Endothelial cell of umbilical vein (primary cell): ENCODE data around the gene ZCCHC9. TPM values are rescaled to one million over a fixed set of nuclear protein-coding genes. Genes with fewer than 3 reads are reported as not detected.

Source experiments
- BruUV-seq: library from RNA; stranded (reverse); fragments of 400-500 nt; replicated peaks from 2 replicates; lab custom pipeline; 2021; lab: Mats Ljungman, UMichigan
- CTCF ChIA-PET: fragments of 300-600, 350-600 bp; sonication (Branson Sonifier 250); formaldehyde crosslinking; loops from one replicate; lab custom pipeline; 2021; ENCODE audit warnings: antibody characterized with exemption, inconsistent platforms; lab: Charles Lee
- POLR2A ChIA-PET: fragments of 300-600, 350-600 bp; sonication (Branson Sonifier 250); formaldehyde crosslinking; loops from one replicate; lab custom pipeline; 2021; ENCODE audit warnings: antibody characterized with exemption, inconsistent platforms; lab: Charles Lee
- DNase-seq: peaks from one replicate; pipeline ENCODE4 v3.0.0-alpha.2; 2011; ENCODE audit warnings: low read depth, low spot score
- FAIRE-seq: peaks from 2 replicates; lab custom pipeline; 2011; peaks lifted over from hg19 to GRCh38; lab: Jason Lieb, UNC
- H2AFZ ChIP-seq: 2 replicates; pipeline ENCODE4 v1.6.0; 2012; ENCODE audit warnings: low read depth, low read length, control low read depth, inconsistent platforms
- H3K27ac ChIP-seq: 2 replicates; pipeline ENCODE4 v1.5.1; 2011; ENCODE audit warnings: low read depth, mild to moderate bottlenecking, control low read depth, low read length, moderate library complexity; ENCODE audit not compliant: insufficient read depth
- H3K27me3 ChIP-seq, 2 experiments: 2 replicates each; pipeline versions ENCODE4 v1.6.0 to v1.6.1; 2011; ENCODE audit warnings: low read length in 2 of 2, mixed read lengths in 1 of 2; ENCODE audit not compliant: control insufficient read depth in 2 of 2, insufficient read depth in 2 of 2
- H3K36me3 ChIP-seq, 2 experiments: 2 replicates in 1 of 2; 3 replicates in 1 of 2; pipeline ENCODE4 v1.5.1; 2011; ENCODE audit warnings: low read length in 2 of 2, mild to moderate bottlenecking in 1 of 2, moderate library complexity in 1 of 2; ENCODE audit not compliant: control insufficient read depth in 2 of 2, insufficient read depth in 2 of 2; ENCODE audit errors: extremely low read depth in 1 of 2
- H3K4me1 ChIP-seq: 3 replicates; pipeline ENCODE4 v1.5.1; 2011; ENCODE audit warnings: mild to moderate bottlenecking, low read length; ENCODE audit not compliant: control insufficient read depth, insufficient read depth; ENCODE audit errors: extremely low read depth
- H3K4me2 ChIP-seq: 2 replicates; pipeline ENCODE4 v1.6.1; 2011; ENCODE audit warnings: low read length, control low read depth, mixed read lengths; ENCODE audit not compliant: insufficient read depth
- H3K4me3 ChIP-seq, 3 experiments: fragments of 200-600 bp in 1 of 3; sonication (generic), shearing (Covaris generic) in 1 of 3; replicated peaks in 1 of 3; 2 replicates each; pipeline ENCODE4 v1.5.1; 2011 to 2016; ENCODE audit warnings: control low read depth in 3 of 3, low read length in 3 of 3, mild to moderate bottlenecking in 2 of 3, inconsistent platforms in 1 of 3, low read depth in 1 of 3, moderate library complexity in 1 of 3; ENCODE audit not compliant: insufficient read depth in 1 of 3
- H3K79me2 ChIP-seq: 2 replicates; pipeline ENCODE4 v1.6.0; 2012; ENCODE audit warnings: low read length, inconsistent platforms; ENCODE audit not compliant: control insufficient read depth, insufficient read depth
- H3K9ac ChIP-seq: replicated peaks from 2 replicates; pipeline ENCODE3; 2011; ENCODE audit warnings: low read length, control low read depth; ENCODE audit not compliant: insufficient read depth; ENCODE audit errors: extremely low read depth
- H3K9me1 ChIP-seq: replicated peaks from 3 replicates; pipeline ENCODE4 v1.6.0; 2011; ENCODE audit warnings: mild to moderate bottlenecking, low read length; ENCODE audit not compliant: control insufficient read depth, insufficient read depth; ENCODE audit errors: extremely low read depth
- H3K9me3 ChIP-seq: replicated peaks from 2 replicates; pipeline ENCODE4 v1.5.1; 2012; ENCODE audit warnings: low read length, inconsistent platforms; ENCODE audit not compliant: control insufficient read depth, insufficient read depth
- H4K20me1 ChIP-seq: replicated peaks from 2 replicates; pipeline ENCODE3; 2011; ENCODE audit warnings: mild to moderate bottlenecking, low read length; ENCODE audit not compliant: control insufficient read depth, insufficient read depth; ENCODE audit errors: extremely low read depth
- EZH2 ChIP-seq: IDR thresholded peaks from 2 replicates; pipeline ENCODE4 v1.6.1; 2012; ENCODE audit warnings: borderline replicate concordance, low read depth, mild to moderate bottlenecking, moderate library complexity, low read length, inconsistent platforms; ENCODE audit not compliant: severe bottlenecking
- FOS ChIP-seq: IDR thresholded peaks from 2 replicates; pipeline ENCODE4 v1.6.1; 2011; ENCODE audit warnings: mild to moderate bottlenecking, low read length, moderate library complexity, borderline replicate concordance; ENCODE audit not compliant: insufficient read depth
- GATA2 ChIP-seq: IDR thresholded peaks from 2 replicates; pipeline ENCODE4 v1.7.0; 2011; ENCODE audit warnings: low read depth, mild to moderate bottlenecking, moderate library complexity, mixed read lengths, low read length; ENCODE audit not compliant: insufficient read length, insufficient read depth
- JUN ChIP-seq: IDR thresholded peaks from 2 replicates; pipeline ENCODE4 v1.6.1; 2011; ENCODE audit warnings: borderline replicate concordance, low read depth; ENCODE audit not compliant: insufficient read length, insufficient read depth
- MAX ChIP-seq: IDR thresholded peaks from 2 replicates; pipeline ENCODE4 v1.6.1; 2011; ENCODE audit not compliant: insufficient read depth, insufficient read length
- MYC ChIP-seq: IDR thresholded peaks from one replicate; pipeline ENCODE4 v1.6.1; 2011; ENCODE audit warnings: mild to moderate bottlenecking, low read depth, low read length
- POLR2A ChIP-seq: IDR thresholded peaks from 2 replicates; pipeline ENCODE4 v1.6.1; 2012; ENCODE audit warnings: low read depth, mild to moderate bottlenecking, control low read depth, low read length
- POLR2AphosphoS5 ChIP-seq: IDR thresholded peaks from 2 replicates; pipeline ENCODE4 v1.6.1; 2012; ENCODE audit warnings: low read depth, mild to moderate bottlenecking, control low read depth, low read length, moderate library complexity; ENCODE audit not compliant: insufficient read depth
- dilution Hi-C: fragments of 300-500 bp; cut with MboI; formaldehyde crosslinking; loops from one replicate; pipeline ENCODE4 v1.15.0; 2019; ENCODE audit warnings: low sequenced_read_pairs; ENCODE audit not compliant: extremely low pct_ligation_motif_present
- intact Hi-C: fragments of 100-400 bp; cut with micrococcal nuclease; formaldehyde crosslinking; loops from one replicate; pipeline ENCODE4 v1.10.0; 2022
- polyA plus RNA-seq, 4 experiments: library from polyadenylated mRNA; depleted of rRNA in 3 of 4; stranded (reverse) in 3 of 4; unstranded in 1 of 4; fragments of >200 nt; gene quantifications; 2 replicates each; pipeline versions ENCODE4 v1.2.1 to v1.2.3, GENCODE V29; 2011 to 2012; ENCODE audit warnings: missing spikeins in 1 of 4
- total RNA-seq: library from RNA; stranded (reverse); gene quantifications from 2 replicates; pipeline ENCODE4 v1.2.3, GENCODE V29; 2021
- TF ChIP-seq, protein P1 (sequence below), 2 donors: IDR thresholded peaks; 1 replicate in 1 of 2; 2 replicates in 1 of 2; pipeline ENCODE4 v1.5.1; 2011; ENCODE audit warnings: low read length in 2 of 2, mild to moderate bottlenecking in 2 of 2, moderate library complexity in 2 of 2, control low read depth in 1 of 2, inconsistent platforms in 1 of 2, low read depth in 1 of 2; ENCODE audit not compliant: insufficient read depth in 1 of 2; ENCODE audit errors: extremely low read depth in 1 of 2

The ZCCHC9 gene
- total and polyA plus RNA-seq, 2 donors (not counting 3 experiments of a cell fraction or from before 2014, with no cell fraction given) = 6.8 to 23.9 TPM

GRCh38 chr5:81313278-81313677, 11.9 kb downstream of the ZCCHC9 start:
- DNase-seq (no peak), FAIRE-seq (no peak)
- dilution Hi-C loops = no loop called here
- TF ChIP-seq POLR2A = no peak
- TF ChIP-seq JUN = no peak
- no peak for TF ChIP-seq FOS
- no peak for TF ChIP-seq POLR2AphosphoS5
- TF ChIP-seq MAX = no peak
- TF ChIP-seq MYC = no peak
- no peak for TF ChIP-seq GATA2
- TF ChIP-seq, protein P1, sequence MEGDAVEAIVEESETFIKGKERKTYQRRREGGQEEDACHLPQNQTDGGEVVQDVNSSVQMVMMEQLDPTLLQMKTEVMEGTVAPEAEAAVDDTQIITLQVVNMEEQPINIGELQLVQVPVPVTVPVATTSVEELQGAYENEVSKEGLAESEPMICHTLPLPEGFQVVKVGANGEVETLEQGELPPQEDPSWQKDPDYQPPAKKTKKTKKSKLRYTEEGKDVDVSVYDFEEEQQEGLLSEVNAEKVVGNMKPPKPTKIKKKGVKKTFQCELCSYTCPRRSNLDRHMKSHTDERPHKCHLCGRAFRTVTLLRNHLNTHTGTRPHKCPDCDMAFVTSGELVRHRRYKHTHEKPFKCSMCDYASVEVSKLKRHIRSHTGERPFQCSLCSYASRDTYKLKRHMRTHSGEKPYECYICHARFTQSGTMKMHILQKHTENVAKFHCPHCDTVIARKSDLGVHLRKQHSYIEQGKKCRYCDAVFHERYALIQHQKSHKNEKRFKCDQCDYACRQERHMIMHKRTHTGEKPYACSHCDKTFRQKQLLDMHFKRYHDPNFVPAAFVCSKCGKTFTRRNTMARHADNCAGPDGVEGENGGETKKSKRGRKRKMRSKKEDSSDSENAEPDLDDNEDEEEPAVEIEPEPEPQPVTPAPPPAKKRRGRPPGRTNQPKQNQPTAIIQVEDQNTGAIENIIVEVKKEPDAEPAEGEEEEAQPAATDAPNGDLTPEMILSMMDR (IDR thresholded peaks at IDR 0.05; ENCODE audit: extremely low read depth in 1 of 2, insufficient read depth in 1 of 2, low read depth in 1 of 2, low read length in 2 of 2) = no peak
- no peak for TF ChIP-seq EZH2
- Histone ChIP-seq H4K20me1 (no peaks in the 10 kb centered on the region), H3K9ac (no peak overlapping the region), H3K4me3 (no peak overlapping the region), H3K4me1 (no peaks in the 10 kb centered on the region), H3K4me2 (no peak overlapping the region), H3K27ac (no peak overlapping the region), H2AFZ (no peak overlapping the region), H3K9me1 (no peaks in the 10 kb centered on the region), H3K9me3 (no peaks in the 10 kb centered on the region), H3K36me3 (peaks cover 0 to 7% of the 10 kb centered on the region in 2 experiments), H3K79me2 (no peaks in the 10 kb centered on the region), H3K27me3 (no peaks in the 10 kb centered on the region)
- CTCF ChIA-PET = interaction anchor here (0.9 to 2.0 kb wide), 3 partner anchors 11 to 69 kb away, joined by 3 to 6 read pairs (median 4); partner anchors contain the start of gene ZCCHC9
- POLR2A ChIA-PET = no interaction called here
- intact Hi-C loops = no loop called here
- BruUV-seq = no TSS peak
